ENCODE data around the gene JUND. TPM values are rescaled to one million over a fixed set of nuclear protein-coding genes. Genes with fewer than 3 reads are reported as not detected.

JUND gene
- total and polyA plus RNA-seq, 2 donors from 2014 or later, result 117 to 181 TPM

- Histone ChIP-seq H3K36me3 (ENCODE audit: control insufficient read depth in 2 of 3, insufficient read depth in 3 of 3, low read length in 3 of 3) (no peaks in the 10 kb centered on the region), H3K27me3 (ENCODE audit: control insufficient read depth, insufficient read depth, low read length) (no peaks in the 10 kb centered on the region), H3K9ac (ENCODE audit: low read length in 3 of 3) (peak overlapping the region; percentile 57 to 95 (median 95)), H3K4me1 (ENCODE audit: control insufficient read depth in 2 of 3, insufficient read depth in 2 of 3, low read depth in 1 of 3, low read length in 3 of 3) (peaks cover 0 to 9% (median 8%) of the 10 kb centered on the region in 3 donors), H3K4me3 (ENCODE audit: low read length in 3 of 3) (peak overlapping the region; percentile 73 to 85 (median 82)), H3K27ac (ENCODE audit: low read depth in 2 of 2, low read length in 2 of 2) (peak overlapping the region; percentile 98 to 100), H3K9me3 (ENCODE audit: control insufficient read depth in 2 of 3, insufficient read depth in 1 of 3, low read length in 3 of 3) (no peaks in the 10 kb centered on the region)
- DNase-seq, result peak in 2 of 5 donors; percentile 54 to 62
- no peak for TF ChIP-seq CTCF (IDR thresholded peaks at IDR 0.05; ENCODE audit: borderline replicate concordance, extremely low read depth, insufficient read depth)
- FAIRE-seq, result no peak
- intact Hi-C loops (cut with DNase I), result no loop called here
Observed at GRCh38 chr19:18292462-18292809, 11.0 kb upstream of the JUND start.

GRCh38 chr19:18291590-18292461, 10.4 kb upstream of the JUND start:
- Histone ChIP-seq H3K9me3 (ENCODE audit: control insufficient read depth in 2 of 3, insufficient read depth in 1 of 3, low read length in 3 of 3) (no peaks in the 10 kb centered on the region), H3K4me1 (ENCODE audit: control insufficient read depth in 2 of 3, insufficient read depth in 2 of 3, low read depth in 1 of 3, low read length in 3 of 3) (peaks cover 0 to 9% (median 8%) of the 10 kb centered on the region in 3 donors), H3K9ac (ENCODE audit: low read length in 3 of 3) (peak overlapping the region; percentile 57 to 95 (median 95)), H3K4me3 (ENCODE audit: low read length in 3 of 3) (peak overlapping the region; percentile 73 to 85 (median 82)), H3K36me3 (ENCODE audit: control insufficient read depth in 2 of 3, insufficient read depth in 3 of 3, low read length in 3 of 3) (no peaks in the 10 kb centered on the region), H3K27ac (ENCODE audit: low read depth in 2 of 2, low read length in 2 of 2) (peak overlapping the region; percentile 98 to 100), H3K27me3 (ENCODE audit: control insufficient read depth, insufficient read depth, low read length) (no peaks in the 10 kb centered on the region)
- FAIRE-seq (no peak), DNase-seq (peak; percentile 91 to 97 (median 96))
- intact Hi-C loops (cut with DNase I), result no loop called here
- TF ChIP-seq CTCF (IDR thresholded peaks at IDR 0.05; ENCODE audit: borderline replicate concordance, extremely low read depth, insufficient read depth), result no peak

GRCh38 chr19:18291019-18291524, 9.7 kb upstream of the JUND start:
- H3K27me3 ChIP-seq (ENCODE audit: control insufficient read depth, insufficient read depth, low read length), result no peaks in the 10 kb centered on the region
- peaks cover 0 to 9% (median 8%) of the 10 kb centered on the region in 3 donors for H3K4me1 ChIP-seq (ENCODE audit: control insufficient read depth in 2 of 3, insufficient read depth in 2 of 3, low read depth in 1 of 3, low read length in 3 of 3)
- intact Hi-C loops (cut with DNase I), result no loop called here
- no peaks in the 10 kb centered on the region for H3K9me3 ChIP-seq (ENCODE audit: control insufficient read depth in 2 of 3, insufficient read depth in 1 of 3, low read length in 3 of 3)
- peak overlapping the region in 1 of 3 donors; percentile 65 for H3K9ac ChIP-seq (ENCODE audit: low read length in 3 of 3)
- peak overlapping the region in 1 of 3 donors; percentile 82 for H3K4me3 ChIP-seq (ENCODE audit: low read length in 3 of 3)
- TF ChIP-seq CTCF (IDR thresholded peaks at IDR 0.05; ENCODE audit: borderline replicate concordance, extremely low read depth, insufficient read depth), result no peak
- H3K36me3 ChIP-seq (ENCODE audit: control insufficient read depth in 2 of 3, insufficient read depth in 3 of 3, low read length in 3 of 3), result no peaks in the 10 kb centered on the region
- DNase-seq, result peak in 1 of 5 donors; percentile 10
- H3K27ac ChIP-seq (ENCODE audit: low read depth in 2 of 2, low read length in 2 of 2), result peak overlapping the region; percentile 98 to 100
- FAIRE-seq, result no peak
